ENCODE measurements around the gene BSN.

GRCh38 chr3:49607105-49607591, 52.9 kb downstream of the BSN start:
- TF ChIP-seq CTCF (IDR thresholded peaks at IDR 0.05), result no peak
- no peak for TF ChIP-seq POLR2A (IDR thresholded peaks at IDR 0.05)
